ENCODE measurements around the gene PDE4D.

PDE4D gene

GRCh38 chr5:59864718-59865117 is 28.8 kb downstream of the PDE4D start:
- TF ChIP-seq, protein P1, sequence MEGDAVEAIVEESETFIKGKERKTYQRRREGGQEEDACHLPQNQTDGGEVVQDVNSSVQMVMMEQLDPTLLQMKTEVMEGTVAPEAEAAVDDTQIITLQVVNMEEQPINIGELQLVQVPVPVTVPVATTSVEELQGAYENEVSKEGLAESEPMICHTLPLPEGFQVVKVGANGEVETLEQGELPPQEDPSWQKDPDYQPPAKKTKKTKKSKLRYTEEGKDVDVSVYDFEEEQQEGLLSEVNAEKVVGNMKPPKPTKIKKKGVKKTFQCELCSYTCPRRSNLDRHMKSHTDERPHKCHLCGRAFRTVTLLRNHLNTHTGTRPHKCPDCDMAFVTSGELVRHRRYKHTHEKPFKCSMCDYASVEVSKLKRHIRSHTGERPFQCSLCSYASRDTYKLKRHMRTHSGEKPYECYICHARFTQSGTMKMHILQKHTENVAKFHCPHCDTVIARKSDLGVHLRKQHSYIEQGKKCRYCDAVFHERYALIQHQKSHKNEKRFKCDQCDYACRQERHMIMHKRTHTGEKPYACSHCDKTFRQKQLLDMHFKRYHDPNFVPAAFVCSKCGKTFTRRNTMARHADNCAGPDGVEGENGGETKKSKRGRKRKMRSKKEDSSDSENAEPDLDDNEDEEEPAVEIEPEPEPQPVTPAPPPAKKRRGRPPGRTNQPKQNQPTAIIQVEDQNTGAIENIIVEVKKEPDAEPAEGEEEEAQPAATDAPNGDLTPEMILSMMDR (IDR thresholded peaks at IDR 0.05; ENCODE audit: extremely low read depth, missing control alignments): no peak
- DNase-seq (ENCODE audit: low spot score): no peak

DNA sequence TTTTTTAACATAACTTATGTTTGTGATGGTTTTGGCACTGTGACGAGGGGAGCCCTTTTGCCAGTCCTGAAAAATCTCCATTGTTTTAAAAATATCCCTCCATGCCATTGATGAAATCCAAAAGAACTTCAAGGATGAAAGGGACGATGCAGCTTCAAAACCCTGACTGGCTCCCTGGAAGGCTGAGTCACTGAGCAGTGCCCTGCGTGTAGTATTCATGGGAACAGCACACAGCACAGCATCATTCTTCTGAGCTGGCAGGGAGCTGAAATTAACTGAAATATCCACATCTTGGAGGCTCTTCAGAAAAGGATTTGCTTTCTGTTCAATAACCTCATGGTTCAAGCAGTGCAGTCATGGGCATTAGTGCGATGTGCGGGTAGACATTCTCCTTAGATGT is 29.7 kb downstream of the PDE4D start:
- DNase-seq (ENCODE audit: low spot score): no peak
- TF ChIP-seq, protein P1 (IDR thresholded peaks at IDR 0.05; ENCODE audit: extremely low read depth, missing control alignments): no peak

GRCh38 chr5:59856358-59856757 is 37.2 kb downstream of the PDE4D start:
- TF ChIP-seq, protein P1 (IDR thresholded peaks at IDR 0.05; ENCODE audit: extremely low read depth, missing control alignments): no peak
- no peak for DNase-seq (ENCODE audit: low spot score)

GRCh38 chr5:59850766-59851165 is 42.8 kb downstream of the PDE4D start:
- DNase-seq (ENCODE audit: low spot score): no peak
- TF ChIP-seq, protein P1 (IDR thresholded peaks at IDR 0.05; ENCODE audit: extremely low read depth, missing control alignments): no peak

DNA sequence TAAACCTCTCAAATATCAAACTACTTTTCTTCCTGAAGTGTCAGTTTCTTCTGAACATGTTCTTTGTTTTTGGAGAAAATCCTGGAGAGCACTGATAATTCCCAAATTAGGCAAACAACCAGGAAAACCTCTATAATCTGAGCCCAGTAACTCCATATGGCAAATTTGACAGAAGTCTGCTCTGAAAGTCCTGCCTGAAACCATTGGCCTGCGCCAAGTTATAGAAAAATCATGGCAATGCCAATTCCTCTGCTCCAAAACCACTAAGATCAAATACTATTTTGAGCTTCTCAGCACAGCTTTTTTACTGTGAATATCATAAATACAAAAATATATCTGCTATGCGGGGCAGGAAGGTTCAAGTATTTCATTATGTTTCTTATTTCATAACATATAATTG is 45.9 kb downstream of the PDE4D start:
- TF ChIP-seq, protein P1 (IDR thresholded peaks at IDR 0.05; ENCODE audit: extremely low read depth, missing control alignments): no peak
- no peak for DNase-seq (ENCODE audit: low spot score)

- TF ChIP-seq, protein P1 (IDR thresholded peaks at IDR 0.05; ENCODE audit: extremely low read depth, missing control alignments): no peak
- DNase-seq (ENCODE audit: low spot score): no peak
Observed at GRCh38 chr5:59845730-59846129, 47.8 kb downstream of the PDE4D start.

DNA sequence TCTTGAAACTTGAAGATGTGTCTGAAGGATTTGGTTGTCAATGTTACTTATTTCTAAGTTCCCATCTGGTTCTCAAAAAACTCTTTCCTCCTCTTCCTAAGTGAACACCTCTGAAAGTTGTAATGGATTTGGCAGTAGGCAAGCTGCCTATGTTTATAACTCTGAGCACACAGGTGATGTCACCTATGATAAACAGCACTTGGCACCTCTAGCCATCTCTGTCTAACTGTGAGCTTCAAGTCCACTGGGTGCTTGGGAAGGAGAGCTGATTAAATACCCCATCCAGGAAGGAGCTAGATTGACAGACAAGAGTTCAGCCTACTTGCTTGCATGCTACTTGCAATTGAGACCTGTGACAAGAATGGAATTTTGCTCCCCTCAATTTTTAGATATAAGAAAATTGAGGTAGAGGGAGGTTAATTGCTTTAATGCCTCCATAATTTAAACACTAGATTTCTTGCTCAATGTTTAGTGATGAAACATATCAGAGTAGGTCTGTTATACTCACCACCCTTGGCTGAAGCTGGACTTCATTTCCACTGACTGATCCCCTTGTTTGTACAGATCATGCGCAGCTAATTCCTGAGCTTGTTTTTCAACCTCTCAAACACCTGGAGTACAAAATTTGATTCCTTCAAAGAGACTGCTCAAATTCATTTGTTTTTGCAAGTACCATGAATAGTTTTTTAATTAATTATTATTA is 49.9 kb downstream of the PDE4D start:
- no peak for DNase-seq (ENCODE audit: low spot score)
- TF ChIP-seq, protein P1 (IDR thresholded peaks at IDR 0.05; ENCODE audit: extremely low read depth, missing control alignments): no peak

Data from GM20000 (cell line).